HUDEP-2 (cell line): ENCODE results near the gene FBXW8.

Experiments used
- DNase-seq, 76 experiments: peaks; one replicate each; lab custom pipeline; 2025; ENCODE audit not compliant: unreplicated experiment in 76 of 76; lab: John Stamatoyannopoulos, UW

FBXW8 gene

DNA sequence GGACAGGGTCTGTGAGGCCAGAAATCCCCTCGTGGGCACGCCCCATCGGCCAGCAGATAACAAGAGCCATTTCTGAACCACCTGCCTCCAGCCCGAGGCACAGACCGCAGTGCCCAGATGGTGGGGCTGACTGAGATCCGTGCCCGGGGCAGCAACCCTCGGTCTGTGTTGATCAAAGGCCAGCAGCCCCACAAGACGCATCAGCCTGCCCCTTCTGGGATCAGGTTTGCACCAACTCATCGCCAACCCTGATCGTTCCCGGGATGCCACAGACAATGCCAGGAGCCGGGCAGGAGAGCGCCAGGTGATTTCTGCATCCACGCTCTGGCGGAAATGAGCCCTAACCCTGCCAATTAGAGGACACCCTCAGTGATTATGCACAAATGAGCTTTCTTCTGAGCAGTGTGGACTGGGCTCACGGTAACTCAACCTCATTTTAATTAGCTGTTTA is 124.0 kb downstream of the FBXW8 start:
- no peak for DNase-seq

- no peak for DNase-seq
Measured at GRCh38 chr12:117035287-117035686, 124.5 kb downstream of the FBXW8 start.

GRCh38 chr12:117036046-117036445 is 125.3 kb downstream of the FBXW8 start:
- DNase-seq, result no peak

DNA sequence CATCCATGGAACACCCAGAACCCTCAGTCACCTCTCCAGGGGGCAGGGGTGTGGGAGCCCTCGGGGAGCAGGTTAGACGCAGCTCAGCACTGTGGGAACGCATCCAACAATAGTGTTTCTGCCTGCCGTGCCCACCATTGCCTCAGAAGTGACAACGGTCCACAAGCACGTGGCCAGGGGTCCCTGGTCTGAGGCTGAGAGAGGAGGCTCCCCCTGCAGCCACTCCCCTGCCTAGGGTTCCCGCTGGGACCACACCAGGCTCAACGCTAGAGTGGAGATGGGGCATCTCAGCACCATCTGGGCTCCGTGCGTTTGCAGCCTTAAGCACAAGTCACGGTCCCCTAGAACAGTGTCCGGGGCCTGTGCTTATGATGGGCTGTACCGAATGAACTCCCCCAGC is 125.8 kb downstream of the FBXW8 start:
- DNase-seq, result no peak

DNA sequence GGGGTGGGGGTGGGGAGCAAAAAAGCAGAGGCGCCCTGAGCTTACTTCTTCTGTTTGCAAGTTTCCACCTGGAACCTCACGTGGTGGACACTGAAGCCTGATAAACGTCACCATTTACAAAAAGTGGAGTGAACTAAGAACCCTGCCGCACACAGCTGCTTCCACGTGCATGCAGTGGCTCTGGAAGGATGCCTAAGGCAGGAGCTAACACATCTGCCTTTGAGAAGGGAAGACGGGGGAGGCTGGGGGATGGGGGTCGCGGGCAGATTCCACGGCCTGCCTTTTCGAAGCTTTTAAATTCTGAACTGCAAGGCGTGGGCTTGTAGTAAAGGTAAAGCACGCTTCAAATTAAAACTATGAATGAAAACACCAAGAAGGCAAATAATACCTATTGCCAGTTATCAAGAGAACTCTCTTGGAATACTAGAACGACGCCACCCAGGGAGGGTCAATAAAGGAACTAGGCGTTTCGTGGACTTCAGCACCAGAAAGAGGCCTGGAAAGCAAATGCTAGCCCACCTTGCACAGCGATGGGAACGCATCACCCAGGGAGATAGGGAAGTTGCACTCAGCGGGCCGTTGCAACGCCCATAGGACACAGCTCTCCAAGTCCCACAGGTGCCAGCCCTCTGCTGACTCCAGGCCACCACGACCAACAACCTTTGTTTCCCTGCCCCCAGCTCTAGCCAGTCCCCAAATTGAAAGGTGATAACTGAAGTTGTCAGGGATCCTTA is 126.7 kb downstream of the FBXW8 start:
- no peak for DNase-seq

- no peak for DNase-seq
Measured at GRCh38 chr12:117038023-117038680, 127.4 kb downstream of the FBXW8 start.

DNA sequence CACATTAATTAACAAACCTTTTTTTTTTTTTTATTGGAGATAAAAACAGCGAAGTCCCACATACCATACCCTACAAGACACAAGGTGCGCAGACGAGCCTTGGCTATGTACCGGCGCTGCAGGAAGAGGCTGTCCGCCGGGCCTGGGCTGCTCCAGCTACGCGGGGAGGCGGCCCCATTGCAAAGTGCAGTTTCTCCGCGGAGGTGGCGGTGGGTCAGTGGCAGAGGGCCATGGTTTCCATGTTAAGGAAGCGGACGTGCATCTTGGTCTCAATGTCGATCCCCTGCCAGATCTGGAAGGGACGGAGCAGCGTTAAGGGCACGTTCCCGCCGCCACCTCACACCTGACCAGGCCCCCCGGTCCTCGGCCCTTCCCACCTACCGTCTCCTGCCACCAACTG is 128.2 kb downstream of the FBXW8 start:
- no peak for DNase-seq

GRCh38 chr12:117039891-117040309 is 129.2 kb downstream of the FBXW8 start:
- no peak for DNase-seq

- no peak for DNase-seq
Measured at GRCh38 chr12:117040496-117040895, 129.7 kb downstream of the FBXW8 start.

GRCh38 chr12:117041798-117042170 is 131.0 kb downstream of the FBXW8 start:
- no peak for DNase-seq

GRCh38 chr12:117042171-117042842 is 131.6 kb downstream of the FBXW8 start:
- DNase-seq, result peak; percentile 15 to 99 (median 94)

- DNase-seq, result peak in 49 of 76 experiments; percentile 13 to 79 (median 43)
Measured at GRCh38 chr12:117042862-117043261, 132.1 kb downstream of the FBXW8 start.

GRCh38 chr12:117044311-117044710 is 133.6 kb downstream of the FBXW8 start:
- DNase-seq, result no peak

- DNase-seq, result no peak
Measured at GRCh38 chr12:117044790-117045159, 134.0 kb downstream of the FBXW8 start.

DNA sequence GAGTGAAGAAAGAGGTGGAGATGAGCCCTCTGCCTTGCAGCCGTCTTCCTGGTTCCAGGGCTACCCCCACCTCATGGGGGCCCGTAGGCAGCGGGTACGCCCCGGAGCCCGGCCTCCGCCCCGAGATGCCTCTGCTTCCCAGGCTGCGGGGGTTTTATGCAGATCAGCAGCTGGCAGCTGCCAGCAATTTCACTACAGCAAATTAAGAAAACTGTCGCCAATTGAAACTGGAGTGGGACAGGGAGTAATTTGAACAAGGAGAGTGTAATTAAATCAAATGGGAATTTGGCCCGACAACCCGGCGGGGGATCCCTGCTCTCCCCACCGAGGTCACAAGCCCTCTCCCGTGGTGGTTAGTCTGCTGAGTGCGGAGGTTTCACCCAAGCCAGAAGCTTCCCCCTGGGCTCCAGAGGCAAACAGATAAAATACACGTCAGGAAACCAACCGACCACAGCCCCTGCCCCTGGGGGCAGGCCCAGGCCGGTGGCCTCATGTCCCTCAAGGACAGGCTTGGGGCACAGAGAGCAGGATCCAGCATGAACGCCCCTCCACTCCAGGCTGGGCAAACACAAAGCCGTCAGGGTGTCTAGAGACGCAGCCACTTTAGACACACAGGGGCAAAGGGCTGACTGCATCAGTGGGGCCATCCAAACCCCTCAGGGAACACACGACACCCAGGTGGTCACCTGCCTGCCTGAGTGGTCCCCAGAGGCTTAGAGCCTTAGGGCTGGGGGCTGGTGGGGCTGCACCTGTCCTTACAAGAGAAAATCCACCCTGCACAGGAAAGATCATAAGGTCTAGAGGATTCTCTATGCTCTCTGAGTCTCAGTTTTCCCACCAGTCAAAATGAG is 134.6 kb downstream of the FBXW8 start:
- peak in 33 of 76 experiments; percentile 3 to 74 (median 38) for DNase-seq

DNA sequence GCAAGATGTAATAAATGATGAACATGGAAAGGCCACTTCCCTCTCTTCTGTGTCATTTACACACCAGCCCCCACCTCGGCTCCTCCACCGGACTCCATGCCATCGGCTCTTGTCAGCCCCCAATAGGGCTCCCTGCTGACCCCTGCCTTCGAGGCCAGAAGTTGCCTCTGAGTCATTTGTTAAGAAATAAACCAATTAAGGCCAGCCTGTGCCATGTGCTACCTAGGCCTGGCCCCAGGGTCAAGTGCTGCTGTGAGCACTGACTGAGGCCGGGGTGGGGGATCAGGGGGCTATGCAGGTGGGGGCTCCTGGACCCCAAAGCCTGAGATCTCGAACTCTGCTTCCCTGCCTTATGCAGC is 135.2 kb downstream of the FBXW8 start:
- DNase-seq, result peak in 19 of 76 experiments; percentile 7 to 38 (median 17)

GRCh38 chr12:117046425-117046824 is 135.7 kb downstream of the FBXW8 start:
- no peak for DNase-seq

DNA sequence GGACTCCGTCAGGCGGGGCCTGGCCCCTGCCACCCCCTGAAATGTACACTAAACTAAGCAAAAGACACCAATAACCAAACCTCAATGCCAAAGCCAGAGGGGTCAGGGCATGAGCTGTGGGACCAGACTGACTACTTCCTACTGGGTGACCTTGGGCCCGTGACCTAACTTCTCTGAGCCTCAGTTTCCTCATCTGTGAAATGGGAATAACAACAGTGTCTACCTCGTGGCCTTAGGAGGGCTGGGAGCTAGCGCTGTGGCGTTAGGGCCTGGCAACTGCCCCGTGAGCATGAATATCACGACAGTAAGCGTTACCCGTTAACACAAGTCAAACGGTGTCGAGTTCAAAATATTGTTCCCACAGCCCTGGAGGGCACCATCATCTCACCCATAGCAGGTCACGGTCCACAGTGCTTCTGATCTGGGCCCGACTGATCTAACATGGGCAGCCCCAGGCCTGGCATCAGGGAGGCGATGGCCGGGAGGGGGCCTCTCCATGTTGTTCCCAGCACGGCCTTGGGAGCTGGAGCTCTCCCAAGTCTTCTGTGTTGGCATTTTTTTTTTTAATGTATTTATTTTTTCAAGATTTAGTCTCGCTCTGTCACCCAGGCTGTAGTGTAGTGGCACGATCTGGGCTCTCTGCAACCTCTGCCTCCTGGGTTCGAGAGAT is 136.2 kb downstream of the FBXW8 start:
- DNase-seq, result no peak

DNA sequence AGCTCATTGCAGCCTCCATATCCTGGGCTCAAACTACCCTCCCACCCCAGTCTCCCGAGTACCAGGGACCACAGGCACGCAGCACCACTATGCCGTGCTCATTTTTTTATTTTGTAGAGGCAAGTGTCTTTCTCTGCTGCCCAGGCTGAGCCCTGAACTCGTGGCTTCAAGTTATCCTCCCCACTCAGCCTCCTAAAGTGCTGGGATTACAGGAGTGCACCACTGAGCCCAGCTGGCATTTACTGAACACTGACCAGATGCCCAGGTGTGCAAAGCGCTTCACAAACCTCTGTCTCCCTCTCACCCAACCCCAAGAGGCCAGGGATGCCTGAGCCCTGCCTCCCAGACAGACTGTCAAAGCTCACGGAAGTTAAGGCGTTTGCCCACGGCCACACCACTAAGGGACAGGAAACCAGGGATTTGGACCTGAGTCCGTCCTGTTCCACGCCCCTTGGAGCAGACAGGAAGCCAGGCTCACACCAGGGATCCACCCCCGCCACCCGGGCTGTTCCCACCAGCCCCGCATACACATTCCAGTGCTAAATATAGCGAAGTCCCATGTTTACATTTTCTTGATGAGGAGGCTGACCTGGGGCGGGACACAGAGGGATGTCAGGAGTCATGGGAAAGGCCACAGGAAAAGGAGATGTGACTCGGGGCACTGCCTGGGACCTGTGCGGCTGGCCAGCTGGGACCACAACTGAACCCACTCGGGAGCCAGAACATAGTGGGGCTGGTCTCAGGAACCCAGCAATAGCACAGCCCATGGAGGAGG is 137.2 kb downstream of the FBXW8 start:
- no peak for DNase-seq

GRCh38 chr12:117048585-117048904 is 137.8 kb downstream of the FBXW8 start:
- no peak for DNase-seq
